ENCODE data around the gene TBXAS1.
"Not testable (repeated sequence)": the region's sequence is repeated elsewhere in the genome, so short reads cannot be mapped to it uniquely, and the experiment has no call there.

- TF ChIP-seq CTCF, EZH2phosphoT487 (IDR thresholded peaks at IDR 0.05; ENCODE audit: low read length): not testable (repeated sequence)
Measured at GRCh38 chr7:139843211-139843537, 14.1 kb downstream of the TBXAS1 start.
